Endothelial cell (in vitro differentiated cells): Measurements from ENCODE around the gene ELAPOR2. TPM values are rescaled to one million over a fixed set of nuclear protein-coding genes. Genes with fewer than 3 reads are reported as not detected.

Source experiments
- DNase-seq: peaks from one replicate; pipeline ENCODE4 v3.0.0; 2021; ENCODE audit warnings: low spot score
- H3K27ac Mint-ChIP-seq: one replicate; pipeline ENCODE4 v1.8.0; 2021; ENCODE audit warnings: mixed read lengths, inconsistent platforms; ENCODE audit not compliant: unreplicated experiment
- H3K27me3 Mint-ChIP-seq: one replicate; pipeline ENCODE4 v1.8.0; 2021; ENCODE audit warnings: mild to moderate bottlenecking, moderate library complexity, mixed read lengths, inconsistent platforms; ENCODE audit not compliant: unreplicated experiment
- H3K36me3 Mint-ChIP-seq: one replicate; pipeline ENCODE4 v1.8.0; 2021; ENCODE audit warnings: mild to moderate bottlenecking, low read depth, mixed read lengths, inconsistent platforms; ENCODE audit not compliant: unreplicated experiment
- H3K4me1 Mint-ChIP-seq: one replicate; pipeline ENCODE4 v1.8.0; 2021; ENCODE audit warnings: mild to moderate bottlenecking, mixed read lengths, inconsistent platforms; ENCODE audit not compliant: unreplicated experiment
- H3K4me3 Mint-ChIP-seq: one replicate; pipeline ENCODE4 v1.8.0; 2021; ENCODE audit warnings: mild to moderate bottlenecking, mixed read lengths, inconsistent platforms; ENCODE audit not compliant: unreplicated experiment
- H3K9me3 Mint-ChIP-seq: one replicate; pipeline ENCODE4 v1.8.0; 2021; ENCODE audit warnings: mixed read lengths, inconsistent platforms; ENCODE audit not compliant: unreplicated experiment
- total RNA-seq: library from RNA; stranded (reverse); fragmentation: NEBNext Ultra II Directional; extraction: Animal tissue kit (Norgen Biotek cat#: 25700); gene quantifications from one replicate; pipeline ENCODE4 v1.2.1, GENCODE V29; 2021; ENCODE audit not compliant: unreplicated experiment
- TF ChIP-seq, protein P1 (sequence below): fragments of 200-600 bp; sonication (generic); IDR thresholded peaks from one replicate; pipeline ENCODE4 v1.5.0; 2021; ENCODE audit warnings: antibody characterized with exemption; ENCODE audit not compliant: unreplicated experiment

The ELAPOR2 gene
- total RNA-seq, 1 donor from 2014 or later: 59.4 TPM

DNA sequence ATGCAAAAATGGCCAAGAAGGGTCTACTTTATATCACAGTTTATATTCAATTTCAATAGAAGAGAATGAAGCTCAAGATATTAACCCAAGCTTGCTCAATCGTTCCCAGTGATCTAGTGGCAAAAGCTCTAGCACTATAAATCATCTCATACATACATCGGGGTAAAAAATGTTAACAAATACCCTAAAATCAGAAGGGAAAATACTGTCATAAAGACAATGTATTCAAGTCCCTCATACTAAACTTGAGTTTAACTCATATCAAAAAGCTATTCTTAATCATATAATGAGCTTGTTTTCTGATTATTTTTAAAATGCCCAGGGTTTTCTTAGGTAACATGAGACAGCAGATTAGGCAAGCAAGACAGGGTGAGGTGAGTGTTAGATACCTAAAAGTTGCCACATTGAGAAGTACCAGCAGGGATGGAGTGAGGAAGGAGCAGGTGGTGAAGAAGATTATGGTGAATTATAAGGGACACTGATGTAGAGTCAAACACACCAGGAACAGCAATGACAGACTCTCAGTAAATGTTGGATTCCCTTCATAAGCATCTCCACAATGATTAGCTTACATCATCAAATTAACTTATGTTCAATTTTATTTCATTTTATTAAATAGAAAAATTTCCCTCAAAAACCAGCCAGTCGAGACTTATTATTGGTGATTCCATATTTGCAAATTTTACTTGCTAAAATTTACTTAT lies 46.2 kb downstream of the ELAPOR2 start:
- Mint-ChIP-seq H3K36me3 (no peaks in the 10 kb centered on the region), H3K4me3 (no peak overlapping the region), H3K4me1 (peaks cover 5% of the 10 kb centered on the region), H3K27ac (no peak overlapping the region), H3K27me3 (no peaks in the 10 kb centered on the region), H3K9me3 (no peaks in the 10 kb centered on the region)
- DNase-seq: no peak
- TF ChIP-seq, protein P1, sequence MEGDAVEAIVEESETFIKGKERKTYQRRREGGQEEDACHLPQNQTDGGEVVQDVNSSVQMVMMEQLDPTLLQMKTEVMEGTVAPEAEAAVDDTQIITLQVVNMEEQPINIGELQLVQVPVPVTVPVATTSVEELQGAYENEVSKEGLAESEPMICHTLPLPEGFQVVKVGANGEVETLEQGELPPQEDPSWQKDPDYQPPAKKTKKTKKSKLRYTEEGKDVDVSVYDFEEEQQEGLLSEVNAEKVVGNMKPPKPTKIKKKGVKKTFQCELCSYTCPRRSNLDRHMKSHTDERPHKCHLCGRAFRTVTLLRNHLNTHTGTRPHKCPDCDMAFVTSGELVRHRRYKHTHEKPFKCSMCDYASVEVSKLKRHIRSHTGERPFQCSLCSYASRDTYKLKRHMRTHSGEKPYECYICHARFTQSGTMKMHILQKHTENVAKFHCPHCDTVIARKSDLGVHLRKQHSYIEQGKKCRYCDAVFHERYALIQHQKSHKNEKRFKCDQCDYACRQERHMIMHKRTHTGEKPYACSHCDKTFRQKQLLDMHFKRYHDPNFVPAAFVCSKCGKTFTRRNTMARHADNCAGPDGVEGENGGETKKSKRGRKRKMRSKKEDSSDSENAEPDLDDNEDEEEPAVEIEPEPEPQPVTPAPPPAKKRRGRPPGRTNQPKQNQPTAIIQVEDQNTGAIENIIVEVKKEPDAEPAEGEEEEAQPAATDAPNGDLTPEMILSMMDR: no peak

Other genes with a start within 250 kb of the ELAPOR2 start
- gene DMTF1, start 92.8 kb upstream of the ELAPOR2 start, total RNA-seq: 106 TPM
- 44.9 TPM for gene TMEM243, start 160.1 kb upstream of the ELAPOR2 start, total RNA-seq